Activated naive CD8-positive, alpha-beta T cell treated with anti-CD3 and anti-CD28 coated beads, Interleukin-2, amount 10 ng/mL, durations not matched to agents 7 days and 5 days (primary cell): ENCODE data around the gene ZNF790. TPM values are rescaled to one million over a fixed set of nuclear protein-coding genes. Genes with fewer than 3 reads are reported as not detected.

Experiments used
- total RNA-seq, 2 experiments: library from RNA; stranded (reverse); gene quantifications; one replicate each; pipeline ENCODE4 v1.2.3, GENCODE V29; 2021

ZNF790 gene
- total RNA-seq, 2 experiments from 2014 or later = 13.9 to 16.2 TPM

Other genes starting within 250 kb of the ZNF790 start
- gene ZNF382, start 233.1 kb downstream of the ZNF790 start, total RNA-seq = 10 to 100 TPM; 15.6 to 16.2 TPM
- gene ZNF461, start 171.6 kb downstream of the ZNF790 start, total RNA-seq = 10 to 100 TPM; 11.5 to 13.8 TPM
- gene ZNF567, start 150.8 kb downstream of the ZNF790 start, total RNA-seq = 10 to 100 TPM; 13.6 to 15.5 TPM
- 10 to 100 TPM; 16.9 to 17.6 TPM for gene ZNF850, start 65.6 kb downstream of the ZNF790 start, total RNA-seq
- gene ZNF345, start 12.5 kb upstream of the ZNF790 start, total RNA-seq = 10 to 100 TPM; 10.0 to 11.0 TPM
- gene ZNF829, start 77.9 kb upstream of the ZNF790 start, total RNA-seq = 1 to 10 TPM; 8.4 to 9.0 TPM
- 10 to 100 TPM; 13.2 to 14.7 TPM for gene ZNF568, start 77.9 kb upstream of the ZNF790 start, total RNA-seq
- gene ZNF420, start 240.0 kb upstream of the ZNF790 start, total RNA-seq = 10 to 100 TPM; 12.7 to 17.1 TPM